ENCODE measurements around the gene SLC16A6.
"Not testable (repeated sequence)": the region's sequence is repeated elsewhere in the genome, so short reads cannot be mapped to it uniquely, and the experiment has no call there.

Gene SLC16A6

DNA sequence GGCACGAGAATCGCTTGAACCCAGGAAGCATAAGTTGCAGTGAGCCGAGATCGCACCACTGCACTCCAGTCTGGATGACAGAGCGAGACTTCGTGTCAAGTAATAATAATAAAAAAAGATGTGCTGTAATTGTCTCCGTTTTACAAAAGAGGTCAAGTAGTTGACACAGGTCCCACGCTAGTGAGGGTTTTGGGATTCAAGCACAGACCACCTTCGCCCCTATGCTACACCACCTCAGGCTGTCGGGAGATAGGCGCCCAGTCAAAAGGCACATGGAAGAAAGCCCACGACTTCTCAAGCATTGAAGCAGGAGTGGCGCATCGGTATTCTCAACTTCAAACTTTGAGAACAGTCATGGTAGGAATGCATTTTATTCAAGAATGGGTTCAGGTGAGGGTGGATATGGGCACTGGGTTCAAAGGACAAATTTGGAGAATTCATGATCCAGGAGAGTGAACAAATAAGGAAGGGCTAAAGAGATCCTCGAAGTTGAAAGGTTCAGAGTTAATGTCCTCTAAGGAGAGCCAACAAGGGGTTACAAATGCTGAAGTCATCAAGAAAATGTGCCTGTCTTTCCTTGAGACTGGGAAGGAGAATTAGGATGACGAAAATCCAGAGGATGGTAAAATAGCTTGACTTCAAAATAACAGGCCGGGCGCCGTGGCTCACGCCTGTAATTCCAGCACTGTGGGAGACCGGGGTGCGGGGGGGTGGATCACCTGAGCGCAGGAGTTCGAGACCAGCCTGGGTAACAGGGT lies 44.5 kb downstream of the SLC16A6 start:
- DNase-seq, result no peak

GRCh38 chr17:68239632-68240366 lies 51.1 kb downstream of the SLC16A6 start:
- no peak for DNase-seq

- DNase-seq, result no peak
Observed at GRCh38 chr17:68238871-68239253, 52.1 kb downstream of the SLC16A6 start.

DNA sequence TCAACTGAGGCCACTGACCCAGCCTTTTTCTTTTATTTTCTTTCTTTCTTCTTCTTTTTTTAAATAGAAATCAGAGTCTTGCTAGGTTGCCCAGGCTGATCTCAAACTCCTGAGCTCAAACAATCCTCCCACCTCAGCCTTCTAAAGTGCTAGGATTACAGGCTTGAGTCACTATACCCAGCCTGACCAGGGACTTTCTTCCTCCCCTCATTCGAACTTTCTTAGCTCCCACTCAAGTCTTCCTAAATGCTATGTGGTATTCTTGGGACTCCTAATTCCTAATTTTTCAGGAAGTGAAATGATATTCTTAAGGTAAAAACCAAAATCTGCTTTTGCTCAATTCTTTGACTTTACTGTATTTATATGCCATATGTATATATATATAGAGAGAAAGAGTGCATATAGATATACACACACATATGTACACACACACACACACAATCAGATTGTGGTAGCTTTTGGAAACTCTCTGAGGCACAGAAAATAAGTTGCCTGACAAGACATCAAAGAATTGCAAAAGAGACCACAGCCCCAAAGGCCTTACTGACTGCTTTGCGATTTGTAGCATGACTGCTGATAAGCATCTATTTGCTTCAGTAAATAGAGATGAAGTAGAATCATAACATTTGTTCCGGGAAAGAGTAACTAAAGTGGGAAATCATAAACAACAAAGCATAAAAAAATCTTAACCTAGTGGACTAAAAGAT lies 52.6 kb downstream of the SLC16A6 start:
- no peak for DNase-seq

DNA sequence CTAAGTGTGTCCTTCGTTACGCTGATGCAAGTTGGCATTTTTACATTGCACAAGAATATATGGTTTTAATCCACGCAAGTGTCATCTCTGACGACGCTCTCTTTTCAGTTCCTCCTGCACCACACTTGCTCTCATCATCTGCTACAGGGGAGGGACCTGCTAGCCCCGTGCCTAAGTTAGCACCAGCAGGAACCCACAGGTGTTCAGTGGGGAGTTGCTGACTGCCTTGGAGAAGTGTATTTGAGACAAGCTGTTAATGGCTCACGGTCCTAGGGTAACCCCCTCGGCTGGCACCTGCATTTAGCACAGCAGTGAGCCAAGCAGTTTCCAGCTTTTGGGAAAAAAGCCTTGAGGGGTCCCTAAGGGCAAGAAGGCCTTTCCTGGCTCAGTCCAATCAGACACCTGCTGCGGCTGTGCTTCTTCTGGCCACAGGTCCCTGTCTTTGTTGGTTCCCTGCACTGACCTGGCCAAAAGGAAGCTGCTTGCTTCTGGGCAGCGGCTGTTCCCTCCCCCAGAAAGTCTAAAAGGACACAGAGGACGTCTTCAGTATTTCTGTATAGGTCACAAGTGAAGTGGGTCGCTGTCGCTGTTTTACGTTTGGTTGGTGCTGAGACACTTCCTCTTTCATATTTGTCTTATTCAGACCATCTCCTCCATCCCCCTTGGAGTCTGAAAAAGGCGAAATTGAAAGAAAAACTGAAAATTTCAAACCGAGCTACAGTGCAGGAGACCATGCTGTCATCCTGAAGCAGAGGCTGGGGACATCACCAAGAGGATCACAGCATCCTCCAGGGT lies 53.4 kb downstream of the SLC16A6 start:
- DNase-seq, result not testable (repeated sequence)

DNA sequence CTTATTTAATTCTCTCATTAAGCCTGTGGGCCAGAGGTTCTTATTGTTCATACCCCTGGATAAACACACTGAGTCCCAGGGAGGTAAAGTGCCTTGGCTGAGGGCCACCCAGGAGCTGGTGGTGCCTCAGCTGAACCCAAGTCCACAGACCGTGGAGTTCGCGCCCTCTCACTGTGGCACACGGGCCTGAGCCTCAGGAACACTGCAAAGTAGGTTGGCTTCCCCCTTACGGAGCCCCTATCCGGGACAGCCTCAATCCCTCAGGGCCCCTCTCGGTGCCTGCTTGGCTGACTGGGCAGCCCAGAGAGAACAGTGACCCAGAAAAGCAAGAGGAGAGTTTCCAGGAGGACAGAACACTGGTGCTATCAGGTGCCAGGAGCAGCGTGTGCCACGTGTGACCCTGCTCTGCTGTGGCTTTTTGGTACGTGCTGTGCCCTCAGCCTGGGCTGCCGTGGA lies 55.6 kb downstream of the SLC16A6 start:
- not testable (repeated sequence) for DNase-seq

GRCh38 chr17:68234726-68235335 lies 56.1 kb downstream of the SLC16A6 start:
- not testable (repeated sequence) for DNase-seq

DNA sequence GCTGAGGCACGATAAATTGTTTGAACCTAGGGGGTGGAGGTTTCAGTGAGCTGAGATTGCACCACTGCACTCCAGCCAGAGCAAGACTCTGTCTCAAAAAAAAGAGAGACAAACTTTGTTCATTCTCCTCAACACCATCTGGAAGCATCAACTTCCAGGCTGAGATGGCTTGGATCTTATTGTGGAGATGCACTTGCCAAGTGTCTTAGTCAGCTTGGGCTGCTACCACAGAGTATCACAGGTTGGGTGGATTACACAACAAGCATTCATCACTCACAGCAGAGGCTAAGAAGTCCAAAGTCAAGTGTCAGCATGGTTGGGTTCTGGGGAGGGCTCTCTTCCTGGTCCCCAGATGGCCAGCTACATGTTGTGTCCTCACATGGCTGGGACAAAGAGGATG lies 58.2 kb downstream of the SLC16A6 start:
- DNase-seq, result not testable (repeated sequence)

DNA sequence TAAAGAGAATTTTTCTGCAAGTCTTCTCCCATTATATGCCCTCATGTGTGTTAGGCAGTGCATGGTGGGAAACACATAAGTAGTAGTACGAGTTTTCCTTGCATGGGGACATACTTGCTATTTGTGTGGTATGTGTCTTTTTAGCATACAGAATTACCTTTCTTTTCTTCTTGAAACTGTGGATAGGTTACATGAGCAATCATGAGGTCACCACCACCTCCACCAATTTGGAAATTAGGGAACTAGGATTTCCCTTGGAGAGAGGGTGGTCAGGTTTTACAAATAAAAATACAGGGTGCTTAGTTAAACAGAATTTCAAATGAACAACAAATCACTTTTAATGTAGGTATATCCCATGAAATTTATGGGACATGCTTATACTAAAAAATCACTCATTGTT lies 59.4 kb downstream of the SLC16A6 start:
- no peak for DNase-seq

DNA sequence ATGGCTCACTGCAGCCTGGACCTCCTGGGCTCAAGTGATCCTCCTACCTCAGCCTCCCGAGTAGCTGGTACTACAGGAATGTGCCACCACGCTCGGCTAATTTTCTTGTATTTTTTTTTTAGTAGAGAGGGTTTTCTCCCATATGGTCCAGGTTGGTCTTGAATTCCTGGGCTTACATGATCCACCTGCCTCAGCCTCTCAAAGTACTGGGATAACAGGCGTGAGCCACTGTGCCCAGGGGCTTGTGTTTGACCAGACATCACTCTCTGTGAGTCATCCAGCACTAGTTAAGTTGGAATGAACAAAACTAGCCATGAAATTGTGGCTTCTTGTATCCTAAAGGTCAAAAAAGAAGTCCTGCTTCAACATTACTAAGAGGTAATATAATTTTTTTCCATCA lies 59.8 kb downstream of the SLC16A6 start:
- not testable (repeated sequence) for DNase-seq

GRCh38 chr17:68229619-68230018 lies 61.3 kb downstream of the SLC16A6 start:
- DNase-seq, result no peak

- no peak for DNase-seq
Observed at GRCh38 chr17:68228817-68229570, 61.9 kb downstream of the SLC16A6 start.

- not testable (repeated sequence) for DNase-seq
Observed at GRCh38 chr17:68228039-68228680, 62.8 kb downstream of the SLC16A6 start.

DNA sequence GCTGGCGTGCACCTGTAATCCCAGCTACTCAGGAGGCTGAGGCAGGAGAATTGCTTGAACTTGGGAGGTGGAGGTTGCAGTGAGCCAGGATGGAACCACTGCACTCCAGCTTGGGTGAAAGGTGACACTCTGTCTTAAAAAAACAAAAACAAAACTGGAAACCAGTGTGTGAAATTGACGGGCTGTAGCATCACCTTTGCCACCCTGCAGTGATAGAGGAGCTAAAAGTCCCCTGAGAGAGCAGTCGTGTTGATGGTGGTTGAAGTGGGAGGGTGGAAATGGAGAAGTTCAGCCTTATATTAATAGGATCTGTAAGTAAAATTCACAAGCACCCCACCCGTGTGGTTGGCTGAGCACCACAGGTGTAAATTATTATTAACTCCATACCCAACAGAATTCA lies 65.9 kb downstream of the SLC16A6 start:
- DNase-seq, result not testable (repeated sequence)

DNA sequence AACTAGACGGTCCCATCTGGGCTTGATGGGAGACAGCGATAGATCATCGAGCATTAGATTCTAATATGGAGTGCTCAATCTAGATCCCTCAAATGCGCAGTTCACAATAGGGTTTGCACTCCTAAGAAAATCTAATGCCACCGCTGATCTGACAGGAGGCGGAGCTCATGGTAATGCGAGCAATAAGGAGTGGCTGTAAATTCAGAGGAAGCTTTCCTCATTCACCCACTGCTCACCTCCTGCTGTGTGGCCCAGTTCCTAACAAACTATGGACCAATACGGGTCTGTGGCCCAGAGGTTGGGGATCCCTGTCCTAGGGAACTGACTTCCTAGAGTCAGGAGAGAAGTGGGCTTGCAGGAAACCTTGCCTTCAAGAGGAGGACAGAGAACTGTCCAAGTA lies 68.3 kb downstream of the SLC16A6 start:
- DNase-seq, result no peak

DNA sequence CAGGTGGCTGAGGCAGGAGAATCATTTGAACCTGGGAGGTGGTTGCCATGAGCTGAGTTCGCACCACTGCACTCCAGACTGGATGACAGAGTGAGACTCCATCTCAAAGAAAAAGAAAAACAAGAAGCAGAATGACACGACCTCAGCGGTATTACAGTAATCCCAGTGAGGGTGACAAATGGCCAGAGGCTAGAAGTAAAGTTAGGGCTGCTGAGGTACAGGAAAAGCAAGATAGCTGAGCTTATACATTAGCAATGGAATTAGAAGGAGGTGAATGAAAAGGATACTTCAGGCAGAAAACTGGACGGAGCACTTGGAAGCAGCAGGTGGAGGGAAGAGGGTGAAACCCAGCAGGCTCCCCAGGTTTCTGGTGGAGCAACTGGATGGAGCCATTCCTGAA lies 69.1 kb downstream of the SLC16A6 start:
- DNase-seq, result no peak

DNA sequence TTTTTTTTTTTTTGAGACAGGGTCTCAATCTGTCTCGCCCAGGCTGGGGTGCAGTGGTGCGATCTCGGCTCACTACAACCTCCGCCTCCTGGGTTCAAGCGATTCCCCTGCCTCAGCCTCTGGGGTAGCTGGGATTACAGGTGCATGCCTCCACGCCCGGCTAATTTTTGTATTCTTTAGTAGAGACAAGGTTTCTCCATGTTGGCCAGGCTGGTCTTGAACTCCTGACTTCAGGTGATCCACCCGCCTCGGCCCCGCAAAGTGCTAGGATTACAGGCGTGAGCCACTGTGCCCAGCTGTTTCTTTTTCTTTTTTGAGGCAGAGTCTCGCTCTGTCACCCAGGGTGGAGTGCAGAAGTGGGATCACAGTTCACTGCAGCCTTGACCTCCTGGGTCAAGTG lies 70.1 kb downstream of the SLC16A6 start:
- DNase-seq, result not testable (repeated sequence)

GRCh38 chr17:68220186-68220585 lies 70.7 kb downstream of the SLC16A6 start:
- DNase-seq, result not testable (repeated sequence)

DNA sequence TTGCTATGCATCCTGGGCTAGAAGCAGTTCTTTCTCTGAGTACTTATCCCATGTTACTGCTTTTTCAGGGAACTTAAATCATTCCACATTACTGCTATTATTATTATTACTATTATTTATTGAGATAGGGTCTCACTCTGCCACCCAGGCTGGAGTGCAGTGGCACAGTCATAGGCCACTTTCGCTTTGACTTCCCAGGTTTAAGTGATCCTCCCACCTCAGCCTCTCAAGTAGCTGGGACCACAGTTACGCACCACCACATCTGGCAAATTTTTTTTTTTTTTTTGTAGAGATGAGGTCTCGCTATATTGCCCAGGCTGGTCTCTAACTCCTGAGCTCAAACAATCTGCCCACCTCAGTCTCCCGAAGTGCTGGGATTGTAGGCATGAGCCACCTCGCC lies 71.5 kb downstream of the SLC16A6 start:
- DNase-seq, result not testable (repeated sequence)
